ENCODE measurements around the gene LMNA. TPM values are rescaled to one million over a fixed set of nuclear protein-coding genes. Genes with fewer than 3 reads are reported as not detected.
"Not testable (repeated sequence)": the region's sequence is repeated elsewhere in the genome, so short reads cannot be mapped to it uniquely, and the experiment has no call there.

The LMNA gene
- total RNA-seq, 1 donor: 280 TPM

- peak in 2 of 3 donors; percentile 72 to 86 for DNase-seq (ENCODE audit: low read depth in 2 of 3, low spot score in 2 of 3)
Measured at GRCh38 chr1:156103521-156103947, 11.0 kb upstream of the LMNA start.

- DNase-seq (ENCODE audit: low read depth in 2 of 3, low spot score in 2 of 3): peak in 2 of 3 donors; percentile 90 to 94
Measured at GRCh38 chr1:156104065-156104810, 10.3 kb upstream of the LMNA start.

GRCh38 chr1:156104861-156105832 is 9.4 kb upstream of the LMNA start:
- peak in 1 of 3 donors; percentile 55 for DNase-seq (ENCODE audit: low read depth in 2 of 3, low spot score in 2 of 3)

GRCh38 chr1:156106624-156107488 is 7.7 kb upstream of the LMNA start:
- no peak for DNase-seq (ENCODE audit: low read depth in 2 of 3, low spot score in 2 of 3)

- no peak for DNase-seq (ENCODE audit: low read depth in 2 of 3, low spot score in 2 of 3)
Measured at GRCh38 chr1:156108057-156108456, 6.5 kb upstream of the LMNA start.

GRCh38 chr1:156108664-156109241 is 5.8 kb upstream of the LMNA start:
- no peak for DNase-seq (ENCODE audit: low read depth in 2 of 3, low spot score in 2 of 3)

- no peak for DNase-seq (ENCODE audit: low read depth in 2 of 3, low spot score in 2 of 3)
Measured at GRCh38 chr1:156110252-156110651, 4.3 kb upstream of the LMNA start.

- DNase-seq (ENCODE audit: low read depth in 2 of 3, low spot score in 2 of 3): no peak
Measured at GRCh38 chr1:156111355-156111962, 3.1 kb upstream of the LMNA start.

- DNase-seq (ENCODE audit: low read depth in 2 of 3, low spot score in 2 of 3): no peak
Measured at GRCh38 chr1:156112276-156113137, 2.0 kb upstream of the LMNA start.

- no peak for DNase-seq (ENCODE audit: low read depth in 2 of 3, low spot score in 2 of 3)
Measured at GRCh38 chr1:156113282-156113950, 1.1 kb upstream of the LMNA start.

- DNase-seq (ENCODE audit: low read depth in 2 of 3, low spot score in 2 of 3): no peak
Measured at GRCh38 chr1:156114919-156115513, 505 bp downstream of the LMNA start.

GRCh38 chr1:156115514-156116374 is 1.2 kb downstream of the LMNA start:
- DNase-seq (ENCODE audit: low read depth in 2 of 3, low spot score in 2 of 3): no peak

GRCh38 chr1:156116731-156117130 is 2.2 kb downstream of the LMNA start:
- DNase-seq (ENCODE audit: low read depth in 2 of 3, low spot score in 2 of 3): not testable (repeated sequence)

- DNase-seq (ENCODE audit: low read depth in 2 of 3, low spot score in 2 of 3): no peak
Measured at GRCh38 chr1:156117414-156118176, 3.1 kb downstream of the LMNA start.

- DNase-seq (ENCODE audit: low read depth in 2 of 3, low spot score in 2 of 3): no peak
Measured at GRCh38 chr1:156118177-156118868, 3.8 kb downstream of the LMNA start.

All from hematopoietic multipotent progenitor cell (in vitro differentiated cells).